ENCODE data around the gene LAMB2.

The LAMB2 gene

DNA sequence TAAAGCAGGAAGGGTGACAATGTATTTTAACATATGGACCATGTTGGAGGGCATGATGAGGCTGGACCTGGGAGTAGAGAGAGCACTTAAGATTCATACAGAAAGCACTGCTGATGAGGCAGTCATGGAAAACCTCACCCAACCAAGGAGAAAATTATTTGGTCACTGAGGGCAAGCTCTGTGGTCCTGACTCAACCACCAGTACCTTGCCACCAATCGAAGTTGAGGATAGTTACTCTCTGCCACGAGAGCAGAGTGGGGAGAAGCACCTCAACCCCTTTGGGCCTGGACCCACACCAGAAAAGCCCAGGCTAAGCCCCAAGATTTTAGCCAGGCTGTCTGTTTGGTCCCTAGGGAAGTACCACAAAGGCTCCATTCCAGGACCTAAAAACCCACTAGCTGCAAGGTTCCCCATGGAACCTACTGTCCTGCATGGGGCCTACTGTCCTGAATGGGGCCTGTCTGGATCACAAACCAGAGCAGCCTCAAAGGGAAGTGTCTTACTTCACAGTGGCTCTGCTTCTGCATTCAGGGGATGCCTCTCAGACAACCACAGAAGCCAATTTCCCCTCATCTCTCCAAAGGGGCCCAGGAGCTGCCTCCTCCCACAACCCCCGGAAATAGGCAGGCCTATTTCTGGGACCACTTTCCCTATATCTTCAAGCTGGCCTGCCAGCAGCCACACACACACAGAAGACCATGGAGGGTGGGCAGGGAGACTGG, 29.1 kb upstream of the LAMB2 start:
- peak; percentile 71 for ATAC-seq

DNA sequence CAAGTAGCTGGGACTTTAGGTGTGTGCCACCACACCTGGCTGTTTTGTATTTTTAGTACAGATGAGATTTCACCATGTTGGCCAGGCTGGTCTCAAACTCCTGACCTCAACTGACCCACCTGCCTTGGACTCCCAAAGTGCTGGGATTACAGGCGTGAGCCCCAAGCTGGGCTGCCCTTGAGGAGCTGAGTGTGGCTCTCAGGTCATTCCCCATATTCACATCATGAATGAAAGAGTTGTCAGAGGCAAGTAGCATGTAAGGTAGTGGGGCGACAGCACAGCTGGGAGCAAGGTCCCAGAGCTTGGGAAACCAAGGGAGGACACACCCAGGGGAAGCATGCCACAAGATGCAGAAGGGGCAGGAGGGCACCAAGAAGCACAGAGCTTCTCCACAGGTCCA, 28.3 kb upstream of the LAMB2 start:
- ATAC-seq (no peak), DNase-seq (no peak)

More for the DNA sequence above, 29.1 kb upstream of the LAMB2 start:
- DNase-seq: peak; percentile 41

DNA sequence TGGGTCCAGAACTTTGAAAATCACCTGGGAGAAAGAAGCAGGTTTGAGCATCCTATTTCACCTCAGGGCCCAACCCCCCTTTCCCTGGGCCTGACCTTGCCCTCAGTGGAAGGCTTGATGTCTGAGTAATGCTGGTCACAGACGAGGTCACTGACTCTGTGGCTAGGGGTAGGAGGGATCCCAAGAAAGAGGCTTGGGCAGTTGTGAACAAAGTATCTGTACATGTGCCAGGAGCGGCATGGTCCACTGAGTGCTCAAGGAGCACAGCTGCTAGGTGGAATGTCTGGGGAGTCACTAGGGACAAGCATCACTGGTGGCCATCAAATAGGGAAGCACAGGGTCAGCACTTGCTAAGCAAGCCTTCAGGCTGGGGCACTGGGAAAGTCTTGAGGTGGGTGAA, 25.9 kb upstream of the LAMB2 start:
- no peak for ATAC-seq

DNA sequence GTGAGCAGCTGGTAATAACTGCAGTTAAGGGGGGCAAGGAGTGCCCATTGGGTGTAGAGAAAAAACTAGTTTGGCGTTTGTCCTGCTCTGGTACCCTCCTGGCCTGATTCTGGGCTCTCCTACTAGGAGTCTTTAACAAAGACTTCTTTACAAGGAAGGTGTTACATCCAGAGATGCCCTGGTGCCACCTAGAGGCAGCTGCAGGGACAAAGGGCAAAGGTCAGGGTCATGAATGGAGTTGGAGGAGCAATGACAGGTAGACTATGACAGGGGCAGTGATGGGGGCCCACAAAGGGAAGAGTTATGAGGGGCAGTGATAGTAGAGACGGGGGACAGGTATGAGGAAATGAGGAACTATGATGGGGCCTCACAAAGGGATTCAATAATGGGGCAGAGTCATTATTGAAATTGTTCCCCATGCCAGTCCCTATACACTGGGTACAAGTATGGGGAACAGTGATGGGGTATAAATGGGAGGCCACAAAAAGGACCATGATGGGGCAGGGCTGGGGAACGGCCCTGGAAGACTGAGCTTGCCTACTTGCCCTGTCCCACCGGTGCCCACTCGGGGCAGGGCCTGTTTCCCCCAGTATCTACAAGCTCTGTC, 25.4 kb upstream of the LAMB2 start:
- DNase-seq (peak; percentile 66), ATAC-seq (peak; percentile 52)

More for the DNA sequence above, 25.9 kb upstream of the LAMB2 start:
- DNase-seq: no peak

DNA sequence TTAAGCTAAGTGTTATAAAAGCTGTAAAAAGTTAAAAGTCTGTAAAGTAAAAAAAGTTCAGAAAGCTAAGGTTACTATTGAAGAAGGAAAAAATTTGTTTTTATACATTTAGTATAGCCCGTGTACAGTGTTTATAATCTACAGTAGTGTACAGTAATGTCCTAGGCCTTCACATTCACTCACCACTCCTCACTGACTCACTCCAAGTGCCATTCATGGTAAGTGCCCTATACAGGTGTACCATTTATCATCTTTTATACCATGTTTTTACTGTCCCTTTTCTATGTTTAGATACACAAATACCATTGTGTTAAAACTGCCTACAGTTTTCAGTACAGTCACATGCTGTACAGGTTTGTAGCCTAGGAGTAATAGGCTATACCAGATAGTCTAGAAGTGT, 24.4 kb upstream of the LAMB2 start:
- DNase-seq (no peak), ATAC-seq (no peak)

DNA sequence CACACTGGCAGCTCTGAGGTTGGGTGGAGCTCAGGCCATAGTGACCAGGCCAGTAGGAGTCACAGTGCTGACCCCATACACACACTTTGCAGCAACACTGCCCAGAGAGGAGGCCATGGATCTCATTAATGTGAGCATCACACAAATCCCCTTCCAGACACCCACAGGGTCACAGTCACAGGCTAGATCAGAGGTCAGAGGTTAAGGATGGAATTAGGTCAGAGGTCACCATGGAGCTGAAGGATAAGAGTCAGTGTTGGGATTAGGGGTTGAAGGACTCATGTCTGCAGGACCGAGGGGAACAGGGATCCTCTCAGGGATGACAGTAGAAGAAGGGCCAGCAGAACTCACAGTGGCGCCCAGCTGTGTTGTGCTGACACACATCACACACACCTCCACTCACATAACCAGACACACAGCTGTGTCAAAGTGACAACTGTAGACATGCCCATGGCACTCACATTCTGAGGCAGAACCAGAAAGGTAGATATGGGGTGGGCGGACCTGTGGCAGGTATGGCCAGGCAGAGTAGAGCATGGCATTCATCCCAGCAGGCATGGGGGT, 20.6 kb upstream of the LAMB2 start:
- ATAC-seq: no peak
- DNase-seq: no peak

DNA sequence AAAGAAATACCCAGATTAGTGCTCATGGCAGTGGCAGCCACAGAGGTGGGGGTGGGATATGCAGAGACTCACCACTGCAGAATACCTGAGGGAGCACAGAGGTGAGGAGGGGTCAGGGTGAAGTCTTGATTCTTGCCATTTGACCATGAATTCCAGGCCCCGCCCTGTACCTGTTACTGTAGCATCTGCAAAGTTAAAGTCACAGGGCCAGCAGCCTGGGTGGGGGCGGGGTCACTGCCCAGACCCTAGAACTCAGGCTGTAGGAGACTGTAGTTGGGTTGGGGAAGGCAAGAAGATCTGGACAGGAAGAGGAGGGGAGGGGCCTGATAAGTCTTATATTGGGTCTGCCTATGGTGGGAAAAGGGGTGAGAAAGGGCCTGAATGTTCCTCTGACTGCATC, 18.8 kb upstream of the LAMB2 start:
- DNase-seq (no peak), ATAC-seq (no peak)

DNA sequence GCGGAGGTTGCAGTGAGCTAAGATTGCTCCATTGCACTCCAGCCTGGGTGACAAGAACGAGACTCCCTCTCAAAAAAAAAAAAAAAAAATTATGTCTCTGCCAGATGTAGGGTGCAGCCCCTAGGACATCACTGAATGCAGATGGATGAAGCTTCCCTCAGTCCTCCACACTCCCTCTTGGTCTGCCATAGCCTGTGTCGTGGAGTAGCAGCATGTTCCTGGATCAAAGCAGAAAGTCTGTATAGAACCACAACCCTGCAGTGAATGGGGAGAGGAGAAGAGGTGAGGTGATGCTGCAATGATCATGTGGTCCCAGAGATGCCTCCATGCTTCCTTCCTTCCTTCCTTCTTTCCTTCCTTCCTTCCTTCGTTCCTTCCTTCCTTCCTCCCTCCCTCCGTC, 15.3 kb upstream of the LAMB2 start:
- DNase-seq: no peak
- no peak for ATAC-seq

DNA sequence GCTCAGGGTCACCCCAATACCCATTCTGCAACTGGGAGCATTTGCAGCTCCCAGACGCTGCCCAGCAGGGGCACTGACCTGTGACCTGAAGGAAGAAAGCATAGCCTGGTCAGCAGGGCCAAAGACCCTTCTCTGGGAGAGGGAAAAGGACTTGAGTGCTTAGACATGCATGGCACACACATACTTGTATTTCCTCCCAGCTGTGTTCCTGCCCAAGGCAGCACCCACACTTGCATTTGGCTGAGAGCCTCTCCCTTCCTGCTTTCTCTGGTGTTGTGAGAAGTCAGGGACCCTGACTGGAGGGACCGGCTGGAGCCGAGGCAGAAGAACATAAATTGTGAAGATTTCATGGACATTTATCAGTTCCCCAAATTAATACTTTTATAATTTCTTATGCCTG, 7.2 kb upstream of the LAMB2 start:
- ATAC-seq (no peak), DNase-seq (no peak)

DNA sequence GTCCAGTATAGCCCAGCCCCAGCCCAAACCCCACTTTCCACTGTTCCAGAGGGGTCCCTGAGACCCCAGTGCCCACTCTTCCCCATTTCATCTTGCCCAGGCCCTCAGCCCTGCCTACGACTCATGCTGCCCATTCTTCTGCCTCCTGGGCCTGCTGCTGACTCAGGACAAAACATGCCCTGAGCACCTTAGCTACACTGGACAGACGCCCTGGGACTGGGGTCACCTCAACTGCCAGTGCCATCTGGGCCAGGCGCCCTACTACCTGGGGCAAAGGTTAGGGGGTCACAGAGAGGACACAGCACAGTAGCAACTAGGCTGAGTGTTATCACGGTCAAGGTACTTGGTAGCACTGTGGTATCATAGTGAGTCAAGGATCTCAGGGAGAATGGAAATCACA, 2.6 kb upstream of the LAMB2 start:
- ATAC-seq: no peak
- DNase-seq: no peak

DNA sequence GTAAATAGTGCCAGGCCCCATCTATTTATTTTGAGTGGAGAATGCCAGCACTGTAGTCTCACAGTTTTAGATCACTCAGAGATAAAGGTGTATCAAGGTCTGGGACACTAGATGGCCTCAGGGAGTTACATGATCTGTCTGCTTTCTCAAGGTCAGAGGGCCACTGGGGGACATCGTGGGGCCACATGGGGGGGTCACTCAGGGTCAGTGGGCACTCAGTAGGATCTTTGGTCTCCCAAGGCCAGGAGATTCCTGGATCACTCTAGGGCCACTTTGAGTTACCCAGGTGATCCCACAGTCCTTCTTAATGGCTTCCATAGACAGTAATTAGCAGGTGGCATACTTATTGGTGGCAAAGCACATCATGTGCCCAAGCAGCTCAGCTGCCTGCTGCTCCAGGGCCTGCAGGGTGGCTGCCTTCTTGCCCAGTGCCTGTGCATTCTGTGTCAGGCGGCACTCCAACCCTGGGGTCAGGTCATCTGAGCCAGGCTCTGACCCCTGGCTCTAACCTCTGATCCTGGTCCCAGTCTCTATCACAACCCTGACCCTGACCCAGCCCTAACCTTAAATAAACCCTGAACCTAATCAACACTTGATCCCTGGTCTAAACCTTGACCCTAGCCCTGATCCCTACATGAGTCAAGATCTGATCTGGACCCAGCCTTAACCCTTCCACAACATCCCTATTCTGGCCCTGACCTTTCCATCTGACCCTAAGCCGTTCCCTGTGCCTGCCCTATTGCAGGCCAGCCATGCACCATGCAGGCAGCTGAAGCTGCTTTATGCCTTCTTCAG, 1.8 kb upstream of the LAMB2 start:
- ATAC-seq (no peak), DNase-seq (no peak)

DNA sequence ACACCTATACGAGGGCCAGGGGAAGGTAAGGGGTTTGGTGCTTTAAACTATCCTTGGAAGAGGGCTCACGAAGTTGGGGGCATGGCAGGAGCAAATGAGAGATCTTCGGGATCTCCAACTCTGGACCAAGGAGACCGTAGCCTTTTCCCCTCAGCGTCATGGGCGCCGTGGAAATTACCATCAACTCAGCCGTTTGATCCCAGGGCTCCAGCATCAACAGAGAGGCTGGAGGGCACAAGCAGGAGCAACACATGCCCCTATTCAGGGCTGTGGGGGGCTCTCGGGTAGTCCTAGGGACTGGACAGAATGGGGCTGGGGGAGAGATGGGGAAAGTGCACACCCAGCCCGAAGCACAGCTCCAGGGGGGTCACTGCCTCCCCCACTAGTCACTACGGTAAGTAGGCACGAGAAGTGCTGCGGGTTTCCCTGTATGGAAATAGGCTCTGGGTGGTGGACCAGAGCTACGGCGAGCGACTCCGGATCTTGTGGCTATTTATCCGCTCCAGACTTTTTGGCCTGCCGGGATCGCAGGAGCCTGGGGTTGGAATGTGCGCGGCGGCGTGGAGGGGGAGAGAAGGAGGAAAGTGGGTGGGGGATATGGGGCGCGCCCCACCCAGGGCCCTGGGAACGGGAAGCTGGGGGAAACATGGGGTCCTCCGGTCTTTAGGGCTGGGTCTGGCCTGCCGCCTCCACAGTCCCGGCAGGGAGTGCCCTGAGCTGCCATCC, 539 bp upstream of the LAMB2 start:
- ATAC-seq (no peak), DNase-seq (no peak)

DNA sequence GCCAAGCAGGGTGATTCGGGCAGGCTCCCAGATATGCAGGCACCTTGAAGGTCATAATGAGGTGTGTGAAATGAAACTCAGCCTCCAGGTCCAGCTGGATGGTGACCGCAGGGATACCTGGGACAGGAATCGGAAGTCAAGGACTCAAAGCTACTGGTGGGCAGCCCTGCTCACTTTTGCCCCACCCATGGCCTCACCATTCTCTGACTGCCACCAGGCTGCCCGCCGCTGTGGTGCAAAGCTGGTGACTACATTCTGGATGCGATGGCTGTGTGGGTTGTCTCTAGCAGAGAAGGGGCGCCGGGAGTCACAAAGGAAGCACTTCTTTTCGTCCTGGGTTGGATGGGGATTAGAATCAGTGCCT, 795 bp downstream of the LAMB2 start:
- ATAC-seq (no peak), DNase-seq (no peak)

DNA sequence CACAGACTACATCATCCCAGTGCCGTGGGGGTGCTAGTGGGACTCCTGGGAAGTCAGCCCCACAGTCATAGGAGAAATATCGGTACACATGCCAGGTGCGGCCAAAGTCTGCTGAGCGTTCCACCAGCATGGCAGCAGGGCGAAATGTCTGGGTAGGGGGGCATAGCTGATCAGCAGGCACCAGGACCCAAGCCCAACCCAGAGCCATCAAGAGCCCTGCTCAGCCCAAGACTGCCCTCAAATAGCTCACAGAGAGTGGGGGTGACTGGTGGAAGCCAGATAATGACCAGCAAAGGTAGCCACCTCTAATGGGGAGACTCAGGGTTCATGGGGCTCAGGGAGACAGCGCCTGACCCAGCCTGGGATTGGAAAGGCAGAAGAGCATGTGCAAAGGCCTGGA, 1.3 kb downstream of the LAMB2 start:
- no peak for DNase-seq
- no peak for ATAC-seq

DNA sequence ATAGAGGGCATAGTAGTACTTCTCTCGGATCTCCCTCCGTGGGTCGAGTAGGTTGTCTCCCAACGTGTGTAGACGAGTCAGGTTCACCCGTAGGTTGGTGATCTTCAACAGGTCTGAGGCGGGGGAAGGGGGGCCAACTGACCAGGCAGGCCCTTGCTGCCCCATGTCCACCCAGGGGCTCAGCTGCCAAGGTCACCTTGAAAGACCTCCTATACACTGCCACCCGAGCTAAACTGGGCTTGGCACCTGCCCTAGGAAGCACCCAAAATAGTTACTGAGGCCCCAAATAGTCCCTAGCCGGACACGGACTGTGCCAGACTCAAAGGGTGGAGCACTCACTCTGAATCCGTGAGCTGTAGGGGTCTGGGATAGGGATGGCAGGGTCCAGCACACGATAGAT, 1.8 kb downstream of the LAMB2 start:
- no peak for ATAC-seq
- no peak for DNase-seq

DNA sequence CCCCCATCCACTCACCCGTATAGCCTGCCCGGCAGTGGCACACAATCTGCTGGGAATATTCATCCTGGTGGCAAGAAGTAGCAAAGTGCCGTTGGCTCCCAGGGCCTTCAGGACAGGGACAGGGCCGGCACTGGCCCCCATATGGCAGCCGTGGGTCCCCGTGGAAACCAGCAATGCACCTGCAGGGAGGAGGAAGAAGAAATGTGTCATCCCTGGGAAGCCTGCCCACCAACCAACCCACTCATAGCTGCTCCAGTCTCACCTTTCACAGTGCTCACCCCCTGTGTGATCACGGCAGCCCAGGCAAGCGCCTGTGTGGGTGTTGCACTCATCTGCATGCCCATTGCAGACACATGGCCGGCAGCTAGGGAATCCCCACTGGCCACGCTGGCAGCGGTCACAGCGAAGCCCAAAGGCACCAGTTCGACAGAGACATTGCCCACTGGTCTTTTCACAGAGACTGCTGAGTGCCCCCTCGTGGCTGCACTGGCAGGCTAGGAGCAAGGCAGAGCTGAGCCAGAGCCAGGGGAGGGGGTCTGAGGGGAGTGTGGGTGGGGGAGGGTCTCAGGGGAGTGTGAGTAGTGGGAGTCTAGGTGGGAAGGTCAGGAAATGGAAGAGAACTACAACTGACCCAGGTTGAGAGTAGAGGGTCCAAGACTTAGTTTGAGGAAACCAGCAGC, 7.7 kb downstream of the LAMB2 start:
- DNase-seq: no peak
- no peak for ATAC-seq

DNA sequence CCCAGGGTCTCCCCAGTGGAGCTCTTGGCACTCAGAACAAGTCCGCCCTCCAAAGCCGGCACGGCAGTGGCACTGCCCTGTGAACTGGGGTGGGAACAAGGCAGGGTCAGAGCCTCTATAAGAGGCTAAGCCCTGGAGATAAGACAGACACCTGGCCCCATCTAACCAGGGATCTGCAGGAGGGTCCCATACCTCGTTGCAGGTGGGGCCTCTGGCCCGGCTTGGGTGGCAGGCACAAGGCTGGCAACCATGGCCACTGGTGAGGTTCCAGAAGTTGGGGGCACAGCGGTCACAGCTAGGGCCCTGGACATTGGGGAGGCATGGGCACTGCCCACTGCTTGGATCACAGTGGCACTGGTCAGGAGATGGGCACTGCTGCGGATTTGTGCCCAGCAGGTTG, 8.6 kb downstream of the LAMB2 start:
- DNase-seq (no peak), ATAC-seq (no peak)

DNA sequence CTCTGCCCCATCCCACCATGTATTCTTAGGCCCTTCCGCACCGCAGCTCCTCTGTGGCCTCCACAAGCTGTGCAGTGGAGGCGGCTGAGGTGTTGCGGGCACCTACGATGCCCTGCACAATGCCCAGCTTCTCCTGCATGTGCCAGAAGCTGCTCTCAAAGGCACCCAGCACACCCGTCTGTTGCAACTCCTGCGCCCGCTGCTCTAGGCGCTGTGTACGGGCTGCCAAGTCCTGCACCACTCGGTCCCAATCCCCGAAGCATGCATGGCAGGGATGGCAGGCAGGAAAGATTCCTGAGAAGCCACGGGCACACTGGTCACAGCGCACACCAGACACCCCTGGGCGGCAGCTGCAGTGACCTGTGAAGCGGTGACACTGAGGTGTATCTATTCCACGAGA, 9.2 kb downstream of the LAMB2 start:
- no peak for ATAC-seq

DNA sequence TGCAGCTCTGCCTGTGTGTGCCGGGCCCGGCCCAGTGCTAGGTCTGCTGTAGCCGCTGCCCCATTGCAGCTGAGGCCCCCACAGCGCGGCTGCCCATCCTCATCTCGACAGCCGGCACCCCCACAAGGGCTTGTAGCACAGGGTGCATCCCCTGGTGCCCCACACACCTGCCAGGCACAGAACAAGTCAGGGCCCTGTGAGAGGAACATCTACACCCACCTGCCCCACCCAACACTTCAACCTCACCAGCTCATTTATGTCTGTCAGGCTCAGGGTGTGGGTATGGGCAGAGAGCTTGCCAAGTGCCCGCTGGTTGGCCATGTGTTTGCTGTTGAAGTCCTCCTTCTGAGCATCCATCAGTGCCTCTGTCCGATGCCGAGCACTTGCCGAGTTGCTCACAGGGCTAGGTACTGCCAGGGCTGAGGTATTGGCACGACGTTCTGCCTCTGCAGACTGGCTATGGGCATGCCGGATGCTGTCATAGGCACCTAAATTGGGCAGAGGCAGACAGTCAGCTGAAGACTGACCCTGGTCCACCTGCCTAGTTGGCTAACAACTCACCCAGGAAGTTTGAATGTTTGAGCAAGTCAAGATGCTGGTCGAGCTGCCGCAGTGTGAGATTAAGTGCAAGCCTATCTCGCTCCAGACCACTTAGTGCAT, 9.8 kb downstream of the LAMB2 start:
- DNase-seq (no peak), ATAC-seq (no peak)

More for the DNA sequence above, 9.2 kb downstream of the LAMB2 start:
- no peak for DNase-seq

DNA sequence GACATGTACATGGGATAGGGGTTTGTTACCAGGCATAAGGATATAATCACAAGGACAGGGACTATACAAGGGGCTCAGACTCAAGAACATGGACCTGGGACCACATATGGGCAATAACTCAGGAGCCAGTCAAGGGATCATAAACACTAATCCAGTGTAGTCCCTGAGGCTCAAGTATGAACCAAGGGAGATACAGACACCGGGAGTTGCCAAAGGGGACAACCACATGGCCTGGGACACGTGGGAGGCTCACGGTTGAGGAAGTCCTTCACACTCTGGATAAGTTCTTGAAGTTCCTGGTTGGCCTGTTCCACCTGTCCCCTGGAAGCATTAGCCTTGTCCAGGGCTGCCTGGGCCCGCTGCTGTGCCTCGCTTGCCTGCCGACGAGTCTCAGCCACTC, 10.4 kb downstream of the LAMB2 start:
- ATAC-seq: no peak
- DNase-seq: no peak

DNA sequence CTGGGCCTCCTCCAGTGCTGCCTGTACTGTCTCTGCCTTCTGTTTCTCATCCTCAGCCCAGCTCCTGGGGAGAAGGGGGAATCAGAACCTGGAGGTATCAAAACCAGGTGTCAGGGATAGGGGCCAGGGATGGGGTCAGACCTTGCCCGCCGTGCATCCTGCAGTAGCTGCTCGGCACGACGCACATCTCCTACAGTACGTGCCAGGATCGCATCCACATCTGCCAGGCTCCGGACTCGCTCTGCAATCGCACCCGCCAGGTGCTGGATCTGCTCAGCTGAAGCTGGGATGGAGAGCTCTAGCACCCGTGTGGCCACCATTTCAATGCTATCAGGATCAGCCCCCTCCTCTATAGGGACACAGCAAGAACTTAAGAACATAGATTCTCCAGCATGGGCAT, 10.8 kb downstream of the LAMB2 start:
- DNase-seq (no peak), ATAC-seq (no peak)
